ENCODE results near the gene HP1BP3.
A peak's percentile ranks its signal among the peaks of the same experiment; 100 is the strongest.

Gene HP1BP3

GRCh38 chr1:20711285-20712214 is 75.6 kb downstream of the HP1BP3 start:
- peak in 1 of 2 donors; percentile 24 for DNase-seq

- DNase-seq, result no peak
These were observed 76.4 kb downstream of the HP1BP3 start for GRCh38 chr1:20710469-20711284.

GRCh38 chr1:20709868-20710267 is 77.2 kb downstream of the HP1BP3 start:
- no peak for DNase-seq

- DNase-seq, result no peak
These were observed 78.2 kb downstream of the HP1BP3 start for GRCh38 chr1:20708891-20709290.

GRCh38 chr1:20708057-20708456 is 79.0 kb downstream of the HP1BP3 start:
- no peak for DNase-seq

GRCh38 chr1:20706841-20707240 is 80.3 kb downstream of the HP1BP3 start:
- no peak for DNase-seq

- no peak for DNase-seq
These were observed 81.8 kb downstream of the HP1BP3 start for GRCh38 chr1:20705203-20705755.

- no peak for DNase-seq
These were observed 82.5 kb downstream of the HP1BP3 start for GRCh38 chr1:20704390-20705202.

- DNase-seq, result no peak
These were observed 83.9 kb downstream of the HP1BP3 start for GRCh38 chr1:20703124-20703756.

GRCh38 chr1:20702416-20702815 is 84.7 kb downstream of the HP1BP3 start:
- DNase-seq, result no peak

GRCh38 chr1:20701847-20702246 is 85.3 kb downstream of the HP1BP3 start:
- no peak for DNase-seq

- no peak for DNase-seq
These were observed 85.7 kb downstream of the HP1BP3 start for GRCh38 chr1:20701446-20701845.

GRCh38 chr1:20700636-20701215 is 86.4 kb downstream of the HP1BP3 start:
- no peak for DNase-seq

GRCh38 chr1:20699558-20699957 is 87.5 kb downstream of the HP1BP3 start:
- DNase-seq, result no peak

- no peak for DNase-seq
These were observed 88.8 kb downstream of the HP1BP3 start for GRCh38 chr1:20698195-20698910.

- no peak for DNase-seq
These were observed 89.5 kb downstream of the HP1BP3 start for GRCh38 chr1:20697563-20697962.

- DNase-seq, result peak; percentile 74 to 86
These were observed 90.4 kb downstream of the HP1BP3 start for GRCh38 chr1:20696397-20697333.

- DNase-seq, result peak in 1 of 2 donors; percentile 56
These were observed 91.6 kb downstream of the HP1BP3 start for GRCh38 chr1:20695515-20695914.

- DNase-seq, result no peak
These were observed 93.5 kb downstream of the HP1BP3 start for GRCh38 chr1:20693623-20694022.

All from inflammatory macrophage treated with lipopolysaccharide for 1 hour (primary cell).